Glomerular endothelial cell (primary cell): Measurements from ENCODE around the gene FOXI1. TPM values are rescaled to one million over a fixed set of nuclear protein-coding genes. Genes with fewer than 3 reads are reported as not detected.

ENCODE experiments used
- DNase-seq: peaks from one replicate; pipeline ENCODE4 v3.0.0-alpha.2; 2011; ENCODE audit warnings: low read depth, low spot score; ENCODE audit errors: extremely low read depth
- total RNA-seq: library from RNA; depleted of rRNA; stranded (reverse); fragments of >200 nt; gene quantifications from 2 replicates; pipeline ENCODE4 v1.2.3, GENCODE V29; 2015

FOXI1 gene
- not detected in 2 replicates for total RNA-seq

DNA sequence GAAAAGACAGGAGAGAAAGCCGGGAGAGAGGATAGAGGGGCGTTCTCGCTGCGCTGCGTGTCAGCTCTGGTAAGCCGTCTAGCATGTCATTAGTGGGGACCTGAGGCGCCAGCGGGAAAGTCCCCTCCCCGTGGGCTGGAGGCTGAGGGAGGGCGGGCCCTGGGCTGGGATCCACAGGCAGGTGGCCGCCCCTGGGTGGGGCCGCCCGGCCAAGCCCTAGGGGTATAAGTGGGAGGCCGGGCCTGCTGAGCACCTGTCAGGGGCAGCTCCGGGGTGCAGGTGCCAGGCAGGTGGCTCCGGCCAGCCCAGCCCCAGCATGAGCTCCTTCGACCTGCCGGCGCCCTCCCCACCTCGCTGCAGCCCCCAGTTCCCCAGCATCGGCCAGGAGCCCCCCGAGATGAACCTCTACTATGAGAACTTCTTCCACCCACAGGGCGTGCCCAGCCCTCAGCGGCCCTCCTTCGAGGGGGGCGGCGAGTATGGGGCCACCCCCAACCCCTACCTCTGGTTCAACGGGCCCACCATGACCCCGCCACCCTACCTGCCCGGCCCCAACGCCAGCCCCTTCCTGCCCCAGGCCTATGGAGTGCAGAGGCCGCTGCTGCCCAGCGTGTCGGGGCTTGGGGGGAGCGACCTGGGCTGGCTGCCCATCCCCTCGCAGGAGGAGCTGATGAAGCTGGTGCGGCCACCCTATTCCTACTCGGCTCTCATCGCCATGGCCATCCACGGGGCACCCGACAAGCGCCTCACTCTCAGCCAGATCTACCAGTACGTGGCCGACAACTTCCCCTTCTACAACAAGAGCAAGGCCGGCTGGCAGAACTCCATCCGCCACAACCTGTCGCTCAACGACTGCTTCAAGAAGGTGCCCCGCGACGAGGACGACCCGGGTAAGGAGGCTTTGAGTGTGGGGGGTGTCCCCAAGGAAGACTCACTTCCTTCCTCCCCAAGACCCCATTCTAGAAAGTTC, at the start of gene FOXI1:
TSS of gene FOXI1 (plus strand) at position 256 of the 970 bp plus-strand sequence. CDS start at position 317, 61 bp downstream.
- no peak for DNase-seq

DNA sequence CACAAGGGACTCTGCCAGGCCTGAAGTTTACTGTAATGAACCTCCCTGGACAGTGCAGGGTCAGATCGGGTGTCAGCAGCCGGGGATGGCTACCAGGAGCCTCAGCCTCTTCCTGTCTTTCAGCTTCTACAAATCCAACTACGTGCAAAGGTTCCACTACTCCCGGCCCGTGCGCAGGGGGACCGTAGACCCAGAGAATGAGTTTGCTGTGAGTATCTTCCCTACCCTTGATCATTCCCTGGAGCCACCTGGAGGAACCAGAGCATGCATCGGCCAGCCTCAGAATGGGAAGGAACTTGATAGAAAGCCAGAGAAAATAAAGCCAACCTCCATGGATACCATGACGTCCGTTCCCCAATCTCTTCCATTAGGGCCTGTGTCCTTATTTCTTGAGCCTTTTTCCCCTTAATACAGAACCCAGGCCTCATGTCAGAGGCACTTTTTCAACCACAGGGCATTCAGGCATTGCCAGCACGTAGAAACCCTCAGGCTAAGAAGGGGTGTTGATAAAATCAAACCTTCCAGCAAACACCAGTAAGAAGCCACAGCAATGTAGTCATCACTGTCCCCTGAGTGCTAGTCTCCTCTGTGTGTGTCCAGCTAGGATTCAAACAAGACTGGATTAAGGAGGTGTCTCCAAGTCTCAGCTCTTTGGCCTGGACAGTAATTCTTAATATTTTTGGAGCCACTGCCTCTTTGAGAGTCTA, 49.0 kb upstream of the FOXI1 start:
- DNase-seq: no peak

DNA sequence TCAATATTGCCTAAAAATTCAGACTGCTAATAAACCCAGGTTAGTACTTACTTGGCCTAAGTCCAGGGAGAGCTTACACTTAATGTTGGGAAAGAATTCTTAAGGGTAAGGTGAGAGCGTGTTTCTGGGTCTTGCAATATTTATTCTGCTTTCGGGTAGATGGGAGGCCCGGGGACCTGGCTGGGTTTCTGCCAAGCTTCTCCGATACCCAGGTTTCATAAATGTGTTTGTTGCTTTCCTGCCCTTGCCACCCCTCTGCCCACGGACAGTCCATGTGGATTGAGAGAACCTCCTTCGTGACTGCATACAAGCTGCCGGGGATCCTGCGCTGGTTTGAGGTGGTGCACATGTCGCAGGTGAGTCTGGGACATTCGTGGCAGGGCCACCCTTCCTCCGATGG, 48.4 kb upstream of the FOXI1 start:
- no peak for DNase-seq

DNA sequence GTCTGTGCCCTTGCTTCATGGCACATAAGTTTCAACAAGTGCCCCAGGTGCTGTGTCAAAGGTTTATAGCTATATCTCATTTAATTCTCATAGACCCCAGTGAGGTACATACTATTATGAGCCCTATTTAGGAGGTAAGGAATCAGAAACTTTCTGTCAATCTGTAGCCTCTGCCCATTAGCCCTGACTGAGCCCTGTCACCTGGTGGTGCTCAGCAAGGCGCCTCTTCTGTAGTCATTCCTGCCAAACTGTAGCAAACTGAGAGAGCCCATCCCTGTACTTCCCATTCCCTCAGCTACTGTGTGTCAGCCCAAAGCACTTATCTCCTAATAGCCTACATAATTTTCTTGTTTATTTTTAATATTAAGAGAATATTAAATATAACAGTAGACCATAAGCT, 46.5 kb upstream of the FOXI1 start:
- DNase-seq: no peak

DNA sequence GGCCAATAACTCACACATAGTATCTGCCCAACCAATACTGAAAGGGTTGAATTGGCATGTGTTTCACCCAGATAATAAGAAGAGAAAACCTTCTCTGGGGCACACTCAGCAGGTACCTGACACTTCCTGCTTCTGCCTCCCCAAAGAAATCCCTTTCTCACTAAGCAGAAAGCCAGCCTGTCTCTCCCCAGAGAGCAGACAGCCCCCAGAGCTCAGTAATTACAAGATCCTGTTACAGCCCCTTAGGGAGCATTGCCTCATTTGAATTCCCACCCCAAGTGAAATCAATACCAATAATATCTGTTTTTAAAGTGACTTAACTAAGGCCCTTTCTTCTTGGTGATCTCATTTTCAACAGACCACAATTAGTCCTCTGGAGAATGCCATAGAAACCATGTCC, 38.5 kb upstream of the FOXI1 start:
- no peak for DNase-seq

DNA sequence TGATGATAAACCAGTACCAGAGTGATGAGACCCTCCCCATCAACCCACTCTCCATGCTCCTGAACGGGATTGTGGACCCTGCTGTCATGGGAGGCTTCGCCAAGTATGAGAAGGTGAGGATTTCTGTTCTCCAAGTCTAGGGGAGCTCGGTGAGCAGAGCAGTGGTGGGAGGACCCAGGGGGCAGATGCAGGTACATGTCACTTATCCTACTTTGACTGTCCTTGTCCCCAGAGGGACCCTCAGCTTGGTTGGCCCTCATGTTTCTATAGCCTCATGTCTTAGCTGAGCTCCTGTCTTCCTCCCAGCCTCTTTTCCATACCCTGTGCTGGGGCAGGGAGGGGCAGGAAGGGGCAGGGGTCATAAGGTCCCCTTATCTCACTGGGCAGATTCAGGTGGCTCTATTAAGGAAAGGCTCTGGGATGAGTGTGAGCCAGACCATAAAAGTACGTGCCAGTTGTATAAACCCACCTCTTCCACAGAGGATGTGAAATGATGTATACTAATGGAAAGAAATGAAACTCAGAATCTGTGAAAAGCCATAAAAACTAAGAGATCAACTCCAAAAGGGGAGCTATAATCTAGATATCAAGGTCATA, 38.0 kb upstream of the FOXI1 start:
- DNase-seq: no peak

DNA sequence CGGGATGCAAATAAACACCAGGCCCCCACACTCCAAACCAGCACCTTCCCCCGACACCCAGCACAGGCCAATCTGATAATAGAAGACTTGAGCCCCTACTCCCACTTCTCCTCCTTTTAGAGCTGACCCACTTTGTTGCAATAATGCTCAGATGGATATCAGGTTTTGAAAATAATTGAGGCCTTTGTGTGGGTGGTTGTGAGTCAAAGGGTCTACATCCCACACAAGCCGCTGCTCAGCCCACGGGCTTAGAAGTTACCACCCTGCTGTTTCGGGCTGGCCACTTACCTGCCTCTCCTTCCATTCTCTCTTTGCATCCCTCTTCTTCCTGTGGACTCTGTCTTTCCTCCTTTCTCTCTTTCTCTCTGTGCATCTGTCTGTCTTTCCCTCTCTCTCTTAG, 36.2 kb upstream of the FOXI1 start:
- no peak for DNase-seq

DNA sequence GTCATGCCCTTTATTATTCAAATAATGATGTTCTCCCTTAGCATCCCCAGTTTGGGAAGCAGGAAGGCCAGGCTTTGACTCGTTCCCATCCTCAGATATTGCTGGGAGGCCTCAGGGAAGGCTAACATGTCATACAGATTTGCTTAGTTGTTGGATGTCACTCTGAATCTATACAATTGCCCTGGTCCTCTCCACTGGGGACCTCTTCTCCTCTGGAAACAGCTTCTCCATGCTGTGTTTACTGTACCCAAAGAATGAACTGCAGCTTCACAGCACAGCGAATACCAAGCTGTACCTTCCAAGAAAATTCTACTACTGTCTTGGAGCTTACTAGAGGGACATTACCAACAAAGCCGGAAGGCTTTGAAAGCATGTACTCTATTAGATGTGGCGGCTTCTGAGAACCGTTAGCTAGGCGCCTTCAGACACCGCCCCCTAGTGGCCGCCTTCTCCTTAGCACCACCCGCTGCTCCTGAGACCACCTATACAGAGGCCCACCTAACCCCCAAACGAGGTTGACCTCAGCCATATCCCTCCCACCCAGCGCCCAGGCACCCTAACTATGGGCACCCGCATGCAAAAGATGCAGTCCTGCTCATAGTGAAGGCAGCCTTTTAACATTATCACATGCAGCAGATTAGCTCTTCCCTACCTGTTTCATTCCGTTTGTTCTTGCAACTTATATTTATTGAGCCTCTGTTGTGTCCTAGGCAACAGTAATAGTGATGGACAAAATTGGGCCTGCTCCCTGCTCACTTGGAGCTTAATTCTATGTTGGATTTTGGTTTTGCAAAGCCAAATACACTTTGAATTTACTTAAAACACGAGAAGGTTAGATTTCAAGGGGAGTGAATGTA, 34.9 kb upstream of the FOXI1 start:
- no peak for DNase-seq

DNA sequence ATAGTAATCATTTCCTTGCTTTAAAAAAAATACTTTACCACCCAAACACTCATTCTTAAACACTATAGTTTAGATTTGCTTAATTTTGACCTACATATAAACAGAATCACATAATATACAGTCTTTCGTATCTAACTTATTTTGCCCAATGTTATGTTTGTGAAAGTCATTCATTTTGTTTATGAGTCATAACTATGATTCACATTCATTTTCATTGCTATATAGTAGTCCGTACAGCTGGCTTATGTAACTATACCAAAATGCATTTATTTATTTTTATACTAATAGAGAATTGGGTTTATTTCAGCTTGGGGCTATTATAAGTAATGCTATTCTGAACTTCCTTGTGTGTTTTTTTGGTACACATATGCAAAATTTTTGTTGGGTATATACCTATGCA, 33.9 kb upstream of the FOXI1 start:
- no peak for DNase-seq

DNA sequence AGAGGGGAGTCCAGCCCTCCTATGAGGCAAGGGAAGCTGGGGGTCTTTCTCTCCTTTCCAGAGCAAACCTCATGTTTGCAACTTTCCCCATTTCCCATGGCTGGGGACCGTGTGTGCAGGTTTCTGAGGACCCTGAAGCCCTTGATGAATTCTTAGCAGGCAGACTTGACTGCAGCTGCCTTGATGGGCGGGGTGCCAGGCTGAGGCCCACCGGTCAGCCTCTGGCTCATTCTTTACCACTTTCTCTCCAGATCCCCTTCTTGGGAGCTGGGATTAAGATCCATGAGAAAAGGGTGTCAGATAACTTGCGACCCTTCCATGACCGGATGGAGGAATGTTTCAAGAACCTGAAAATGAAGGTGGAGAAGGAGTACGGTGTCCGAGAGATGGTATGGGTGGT, 30.0 kb upstream of the FOXI1 start:
- DNase-seq: no peak

DNA sequence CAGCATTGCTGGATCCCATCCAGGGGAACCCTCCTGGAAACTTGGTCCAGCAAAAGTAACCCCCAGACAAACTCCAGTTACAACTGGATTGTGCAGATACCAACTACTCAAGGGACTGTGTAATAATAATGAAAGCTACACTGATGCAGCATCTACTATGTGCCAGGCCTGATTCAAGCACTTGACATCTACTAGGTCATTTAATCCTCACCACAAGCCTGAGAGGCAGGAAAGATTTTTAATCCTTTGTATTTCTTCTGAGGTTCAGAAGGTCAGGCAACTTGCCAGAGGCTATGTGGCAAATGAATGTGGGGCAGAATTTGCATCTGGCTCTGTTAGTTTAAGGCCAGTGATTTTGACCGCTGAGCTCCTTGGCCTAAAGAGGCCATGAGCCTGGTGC, 29.5 kb upstream of the FOXI1 start:
- DNase-seq: no peak

DNA sequence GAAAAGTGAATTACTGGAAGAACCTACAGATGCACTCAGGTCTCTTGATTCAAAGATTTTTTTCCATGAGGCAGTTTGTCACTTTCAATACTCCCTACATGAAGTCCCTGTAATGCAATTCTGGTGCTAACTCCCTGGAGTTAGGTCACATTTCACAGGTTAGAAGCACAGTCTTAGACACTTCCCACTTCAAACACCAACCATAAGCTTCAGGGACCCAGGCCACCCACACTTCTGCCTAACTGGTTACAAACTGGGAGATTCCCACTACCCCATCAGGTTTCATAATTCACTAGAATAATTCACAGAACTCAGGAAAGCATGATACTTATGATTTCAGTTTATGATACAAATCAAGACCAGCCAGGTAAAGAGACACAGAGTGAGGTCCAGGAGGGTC, 29.0 kb upstream of the FOXI1 start:
- no peak for DNase-seq

DNA sequence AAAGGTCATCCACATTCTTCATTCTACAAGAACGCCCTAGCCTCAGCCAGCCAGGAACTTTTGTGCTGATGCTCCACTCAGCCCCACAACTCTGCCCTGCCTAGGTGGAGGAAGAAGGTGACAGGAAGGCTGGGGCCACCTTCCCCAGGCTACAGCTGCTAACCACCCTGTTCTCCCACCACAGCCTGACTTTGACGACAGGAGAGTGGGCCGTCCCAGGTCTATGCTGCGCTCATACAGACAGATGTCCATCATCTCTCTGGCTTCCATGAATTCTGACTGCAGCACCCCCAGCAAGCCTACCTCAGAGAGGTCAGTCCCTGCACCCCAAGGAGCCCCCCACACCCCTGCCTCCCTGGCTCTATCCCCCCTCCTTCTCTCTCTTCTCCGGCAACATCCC, 28.2 kb upstream of the FOXI1 start:
- DNase-seq: no peak

DNA sequence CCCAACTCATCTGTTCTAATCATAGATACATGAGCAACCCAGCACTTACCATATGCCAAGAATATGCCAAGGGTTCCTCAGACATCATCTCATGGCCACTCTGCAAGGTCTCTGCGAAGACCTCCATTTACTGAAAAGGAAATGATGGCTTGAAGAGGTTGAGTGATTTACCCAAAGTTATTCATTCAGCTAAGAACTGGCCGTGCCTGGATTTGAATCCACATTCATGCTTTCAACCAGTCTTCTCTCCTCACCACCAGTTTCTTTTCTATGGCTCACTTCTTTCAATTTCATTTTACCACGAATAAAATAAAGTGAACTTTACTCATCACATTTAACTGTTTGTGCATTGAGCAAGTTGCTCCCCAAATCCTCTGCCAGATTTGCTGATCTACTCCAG, 27.2 kb upstream of the FOXI1 start:
- no peak for DNase-seq

DNA sequence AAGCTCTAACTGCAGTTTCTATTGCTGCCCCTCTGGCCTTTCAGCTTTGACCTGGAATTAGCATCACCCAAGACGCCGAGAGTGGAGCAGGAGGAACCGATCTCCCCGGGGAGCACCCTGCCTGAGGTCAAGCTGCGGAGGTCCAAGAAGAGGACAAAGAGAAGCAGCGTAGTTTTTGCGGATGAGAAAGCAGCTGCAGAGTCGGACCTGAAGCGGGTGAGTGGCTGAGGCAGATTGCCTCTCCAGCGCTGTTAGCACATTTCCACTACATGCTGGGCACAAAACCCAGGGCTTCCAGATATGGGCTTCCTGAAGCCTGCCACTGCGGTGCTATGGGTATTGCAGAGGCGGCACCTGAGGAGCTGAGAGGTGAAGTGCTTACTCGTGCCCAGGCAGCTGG, 26.8 kb upstream of the FOXI1 start:
- no peak for DNase-seq

DNA sequence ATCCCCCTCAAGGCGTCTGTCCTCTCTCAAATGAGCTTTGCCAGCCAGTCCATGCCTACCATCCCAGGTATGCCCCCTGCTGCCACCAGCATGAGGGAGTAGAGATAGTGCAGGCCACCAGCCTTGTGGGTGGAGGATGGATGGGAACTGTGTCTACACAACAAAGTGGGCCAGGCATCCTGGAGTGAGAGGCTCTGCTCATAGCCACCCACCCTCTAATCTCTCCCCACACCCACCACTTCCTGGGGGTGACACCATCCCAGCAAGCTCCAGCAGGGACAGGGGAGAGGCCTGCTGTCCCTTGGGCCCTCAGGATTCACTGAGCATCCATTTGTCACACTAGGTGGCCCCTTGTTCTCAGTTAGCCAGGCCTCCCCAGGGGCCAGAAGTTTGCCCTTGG, 25.5 kb upstream of the FOXI1 start:
- DNase-seq: no peak

DNA sequence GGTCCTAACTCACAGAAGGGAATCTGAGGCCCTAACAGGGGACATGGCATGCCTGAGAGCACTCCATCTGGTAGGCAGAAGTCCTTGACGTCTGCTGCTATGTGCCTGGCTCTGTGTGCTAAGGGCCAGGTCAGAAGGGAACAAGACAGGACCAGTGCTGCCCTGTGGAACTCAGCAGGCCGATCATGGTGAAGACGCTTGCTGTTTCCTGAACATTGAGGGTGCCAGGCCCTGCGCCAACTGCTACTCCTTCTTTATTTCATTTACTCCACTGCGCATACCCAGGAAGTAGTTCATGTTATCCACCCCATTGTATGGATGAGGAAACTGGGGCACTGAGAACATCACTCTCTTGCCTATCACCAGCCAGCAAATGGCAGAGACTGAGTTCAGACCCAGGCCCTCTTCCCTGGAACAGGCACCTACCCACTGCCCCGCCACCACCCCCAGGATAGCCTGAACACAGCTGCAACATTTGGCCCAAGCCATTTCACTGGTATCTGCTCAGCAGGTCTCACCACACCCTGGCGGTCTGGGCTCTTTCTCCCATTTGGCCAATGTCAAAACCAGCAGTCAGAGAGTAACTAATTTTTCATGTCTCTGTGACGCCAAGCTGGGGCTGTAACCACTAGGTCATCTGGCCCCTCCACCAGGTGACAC, 24.8 kb upstream of the FOXI1 start:
- no peak for DNase-seq

DNA sequence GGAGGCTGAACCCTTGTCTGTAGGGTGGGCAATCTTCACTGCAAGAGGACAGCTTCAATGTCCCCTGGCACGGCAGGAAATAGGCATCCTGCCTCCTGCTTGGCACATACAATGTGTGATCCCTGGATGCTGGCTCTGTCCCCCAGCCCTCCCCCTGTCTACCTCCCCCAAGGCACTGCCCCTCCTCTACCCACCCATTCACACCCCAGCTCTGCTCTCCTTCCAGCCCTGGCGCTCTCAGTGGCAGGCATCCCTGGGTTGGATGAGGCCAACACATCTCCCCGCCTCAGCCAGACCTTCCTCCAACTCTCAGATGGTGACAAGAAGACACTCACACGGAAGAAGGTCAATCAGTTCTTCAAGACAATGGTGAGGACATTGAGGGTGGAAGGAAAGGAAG, 24.1 kb upstream of the FOXI1 start:
- DNase-seq: no peak

DNA sequence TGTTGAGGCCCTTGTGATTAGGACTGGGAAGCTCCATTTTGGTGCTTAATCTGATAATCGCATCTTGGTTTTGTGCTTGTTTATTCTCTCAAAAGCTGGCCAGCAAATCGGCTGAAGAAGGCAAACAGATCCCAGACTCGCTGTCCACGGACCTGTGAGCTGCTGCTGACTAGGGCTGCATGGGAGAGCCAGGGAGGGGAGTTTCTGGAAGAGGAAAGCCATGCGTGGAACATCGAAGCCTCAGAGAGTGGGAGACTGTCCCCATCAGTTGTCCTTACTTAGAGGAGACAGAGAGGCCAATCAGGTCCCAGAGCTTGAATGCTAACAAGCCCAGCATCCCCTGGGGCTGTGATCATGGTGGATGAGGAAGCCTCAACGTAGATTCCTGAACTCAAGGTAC, 23.0 kb upstream of the FOXI1 start:
- no peak for DNase-seq

DNA sequence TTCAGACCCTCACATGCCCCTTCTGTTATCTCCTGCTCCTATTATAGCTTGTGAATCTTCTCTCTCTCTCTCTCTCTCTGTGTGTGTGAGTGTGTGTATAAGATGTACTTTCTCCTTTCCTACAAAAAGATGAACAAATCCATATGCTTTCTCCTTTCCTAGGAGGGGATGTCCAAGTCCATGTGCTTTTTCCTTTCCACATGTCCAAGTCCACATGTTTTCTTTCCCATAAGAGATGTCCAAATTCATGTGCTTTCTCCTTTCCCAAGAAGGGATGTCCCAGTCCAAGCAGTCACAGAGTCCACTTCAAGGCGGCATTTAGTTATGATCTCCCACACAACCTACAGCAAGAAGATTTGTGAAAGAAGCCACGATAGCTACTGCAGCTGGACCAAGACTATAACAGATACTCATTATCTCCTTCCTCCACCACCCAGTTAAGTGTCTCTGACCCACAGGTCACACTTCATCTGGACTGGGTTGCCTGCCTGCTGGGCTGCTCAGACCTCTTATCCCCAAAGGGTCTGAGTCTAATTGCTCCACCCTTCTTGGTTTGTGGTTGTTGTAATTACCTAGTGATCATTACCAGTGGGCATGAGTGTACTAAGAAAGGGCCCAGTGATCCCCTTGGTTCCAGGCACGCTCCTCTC, 18.4 kb upstream of the FOXI1 start:
- no peak for DNase-seq
